ENCODE results near the gene MAGEA10.
"Not testable (repeated sequence)": the region's sequence is repeated elsewhere in the genome, so short reads cannot be mapped to it uniquely, and the experiment has no call there.

- TF ChIP-seq CTCF (conservative IDR thresholded peaks at IDR 0.05; ENCODE audit: low read depth, low read length); EZH2 (IDR thresholded peaks at IDR 0.05; ENCODE audit: borderline replicate concordance, low read depth, low read length, poor library complexity, severe bottlenecking): not testable (repeated sequence)
Measured at GRCh38 chrX:152129069-152129844, 9.1 kb downstream of the MAGEA10 start.
